ENCODE results near the gene PDIA2. TPM values are rescaled to one million over a fixed set of nuclear protein-coding genes. Genes with fewer than 3 reads are reported as not detected.

Gene PDIA2
- total RNA-seq, 3 donors from 2014 or later, result 0.23 to 2.8 (median 1.3) TPM

GRCh38 chr16:309476-309875 is 26.5 kb downstream of the PDIA2 start:
- ATAC-seq, result no peak
- H3K4me1 ChIP-seq (ENCODE audit: low read depth), result no peaks in the 10 kb centered on the region
- no peaks in the 10 kb centered on the region for H3K36me3 ChIP-seq (ENCODE audit: low read depth)
- no peaks in the 10 kb centered on the region for H3K9me3 ChIP-seq
- no peak overlapping the region for H3K4me3 ChIP-seq
- TF ChIP-seq, protein P1, sequence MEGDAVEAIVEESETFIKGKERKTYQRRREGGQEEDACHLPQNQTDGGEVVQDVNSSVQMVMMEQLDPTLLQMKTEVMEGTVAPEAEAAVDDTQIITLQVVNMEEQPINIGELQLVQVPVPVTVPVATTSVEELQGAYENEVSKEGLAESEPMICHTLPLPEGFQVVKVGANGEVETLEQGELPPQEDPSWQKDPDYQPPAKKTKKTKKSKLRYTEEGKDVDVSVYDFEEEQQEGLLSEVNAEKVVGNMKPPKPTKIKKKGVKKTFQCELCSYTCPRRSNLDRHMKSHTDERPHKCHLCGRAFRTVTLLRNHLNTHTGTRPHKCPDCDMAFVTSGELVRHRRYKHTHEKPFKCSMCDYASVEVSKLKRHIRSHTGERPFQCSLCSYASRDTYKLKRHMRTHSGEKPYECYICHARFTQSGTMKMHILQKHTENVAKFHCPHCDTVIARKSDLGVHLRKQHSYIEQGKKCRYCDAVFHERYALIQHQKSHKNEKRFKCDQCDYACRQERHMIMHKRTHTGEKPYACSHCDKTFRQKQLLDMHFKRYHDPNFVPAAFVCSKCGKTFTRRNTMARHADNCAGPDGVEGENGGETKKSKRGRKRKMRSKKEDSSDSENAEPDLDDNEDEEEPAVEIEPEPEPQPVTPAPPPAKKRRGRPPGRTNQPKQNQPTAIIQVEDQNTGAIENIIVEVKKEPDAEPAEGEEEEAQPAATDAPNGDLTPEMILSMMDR (IDR thresholded peaks at IDR 0.05), result no peak
- intact Hi-C loops (cut with DNase I, micrococcal nuclease), result no loop called here
- no peak for DNase-seq

DNA sequence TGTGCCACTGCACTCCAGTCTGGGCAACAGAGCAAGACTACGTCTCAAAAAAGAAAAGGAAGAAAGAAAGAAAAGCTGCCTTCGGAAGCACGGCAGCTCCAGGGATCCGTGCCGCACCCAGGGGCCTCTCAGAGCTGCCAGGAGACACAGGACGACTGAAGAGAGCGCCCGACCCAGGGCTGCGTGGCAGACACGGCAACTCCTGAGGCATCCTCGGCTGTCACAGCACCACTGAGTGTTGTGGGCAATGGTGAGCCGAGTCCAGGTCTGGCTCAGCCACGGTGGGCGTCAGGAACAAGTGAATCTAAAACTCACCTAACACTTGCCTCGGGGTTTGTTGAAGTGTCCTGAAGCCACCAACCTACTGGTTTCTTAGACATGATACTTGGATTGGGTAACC is 28.8 kb downstream of the PDIA2 start:
- intact Hi-C loops (cut with DNase I, micrococcal nuclease), result no loop called here
- no peak for ATAC-seq
- no peaks in the 10 kb centered on the region for H3K36me3 ChIP-seq (ENCODE audit: low read depth)

DNA sequence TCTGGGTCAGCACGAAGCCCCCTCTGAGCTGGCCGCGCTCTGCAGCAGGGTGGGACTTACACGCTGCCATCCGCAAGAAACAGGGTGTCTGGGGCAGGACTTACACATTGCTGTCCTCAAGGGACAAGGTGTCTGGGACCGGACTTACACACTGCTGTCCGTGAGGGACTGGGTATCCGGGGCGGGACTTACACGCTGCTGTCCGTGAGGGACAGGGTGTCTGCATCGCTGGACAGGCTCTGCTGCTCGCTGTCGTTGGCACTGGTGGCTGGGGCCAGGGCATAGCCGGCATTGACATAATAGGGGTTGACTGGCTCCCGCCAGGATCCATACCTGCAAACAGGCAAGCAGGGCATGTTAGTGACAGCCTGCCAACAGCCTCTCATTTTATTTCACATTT is 31.4 kb downstream of the PDIA2 start:
- no peaks in the 10 kb centered on the region for H3K36me3 ChIP-seq (ENCODE audit: low read depth)
- DNase-seq, result no peak
- no peaks in the 10 kb centered on the region for H3K4me1 ChIP-seq (ENCODE audit: low read depth)
- intact Hi-C loops (cut with DNase I, micrococcal nuclease), result no loop called here
- H3K4me3 ChIP-seq, result no peak overlapping the region
- no peaks in the 10 kb centered on the region for H3K9me3 ChIP-seq
- ATAC-seq, result no peak
- TF ChIP-seq, protein P1 (IDR thresholded peaks at IDR 0.05), result no peak

More for the DNA sequence above, 28.8 kb downstream of the PDIA2 start:
- Histone ChIP-seq H3K4me3 (no peak overlapping the region), H3K4me1 (ENCODE audit: low read depth) (no peaks in the 10 kb centered on the region), H3K9me3 (no peaks in the 10 kb centered on the region)
- TF ChIP-seq, protein P1 (IDR thresholded peaks at IDR 0.05), result no peak
- no peak for DNase-seq

DNA sequence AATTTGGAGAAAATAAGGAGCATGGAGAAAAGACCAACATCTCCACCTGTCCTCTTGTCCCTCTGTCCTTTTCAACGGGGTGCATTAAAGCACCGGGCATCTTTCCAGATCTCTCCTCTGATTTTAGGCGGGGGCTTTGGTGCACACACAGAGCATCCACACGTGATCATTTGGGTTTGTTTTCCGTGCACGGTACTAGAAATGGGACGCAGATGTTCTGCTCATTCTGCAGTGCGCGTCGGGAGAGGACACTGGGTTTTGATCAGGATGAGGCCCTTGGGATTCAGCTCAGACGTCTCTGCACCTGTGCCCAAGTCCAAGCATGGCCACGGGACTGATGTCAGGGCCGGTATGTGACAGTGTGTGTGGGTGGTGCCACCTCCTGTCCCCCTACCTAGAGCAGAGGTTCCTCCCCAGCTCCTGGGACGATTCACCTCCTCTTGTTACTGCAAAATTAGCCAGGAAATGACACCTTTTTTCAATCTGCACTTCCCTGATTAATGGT is 31.9 kb downstream of the PDIA2 start:
- no peaks in the 10 kb centered on the region for H3K4me1 ChIP-seq (ENCODE audit: low read depth)
- no peak for ATAC-seq
- no peak overlapping the region for H3K4me3 ChIP-seq
- H3K36me3 ChIP-seq (ENCODE audit: low read depth), result no peaks in the 10 kb centered on the region
- intact Hi-C loops (cut with DNase I, micrococcal nuclease), result no loop called here
- TF ChIP-seq, protein P1 (IDR thresholded peaks at IDR 0.05), result no peak
- DNase-seq, result no peak
- no peaks in the 10 kb centered on the region for H3K9me3 ChIP-seq

- no peak overlapping the region for H3K4me3 ChIP-seq
- intact Hi-C loops (cut with DNase I, micrococcal nuclease), result no loop called here
- ATAC-seq, result no peak
- H3K9me3 ChIP-seq, result no peaks in the 10 kb centered on the region
- no peaks in the 10 kb centered on the region for H3K4me1 ChIP-seq (ENCODE audit: low read depth)
- no peaks in the 10 kb centered on the region for H3K36me3 ChIP-seq (ENCODE audit: low read depth)
- no peak for DNase-seq
- TF ChIP-seq, protein P1 (IDR thresholded peaks at IDR 0.05), result no peak
Measured at GRCh38 chr16:316741-317464, 33.9 kb downstream of the PDIA2 start.

All from mucosa of descending colon (tissue), 3 donors.